GM12878 (cell line): ENCODE results near the gene IL19.

ENCODE experiments used
- ASH2L ChIP-seq: fragments of 300-600, 200-600 bp; sonication (generic); IDR thresholded peaks from 2 replicates; pipeline ENCODE4 v1.6.1; 2017; ENCODE audit warnings: low read depth, mild to moderate bottlenecking, borderline replicate concordance
- CTCF ChIP-seq, 3 experiments: IDR thresholded peaks in 2 of 3; conservative IDR thresholded peaks in 1 of 3; 2 replicates each; pipeline ENCODE4 v1.5.1; 2011; ENCODE audit warnings: low read depth in 3 of 3, low read length in 3 of 3, mild to moderate bottlenecking in 3 of 3, control low read depth in 2 of 3, moderate library complexity in 2 of 3, inconsistent platforms in 1 of 3, mixed read lengths in 1 of 3; ENCODE audit not compliant: control insufficient read depth in 2 of 3, insufficient read depth in 1 of 3; ENCODE audit errors: extremely low read depth in 1 of 3
- EZH2 ChIP-seq: IDR thresholded peaks from 2 replicates; pipeline ENCODE4 v1.6.1; 2012; ENCODE audit warnings: low read depth, mild to moderate bottlenecking, control low read depth, inconsistent platforms, low read length, borderline replicate concordance; ENCODE audit not compliant: control insufficient read depth
- FOXM1 ChIP-seq: IDR thresholded peaks from 2 replicates; pipeline ENCODE4 v1.6.1; 2012; ENCODE audit warnings: low read depth, mild to moderate bottlenecking, inconsistent platforms, low read length, moderate library complexity
- MEF2A ChIP-seq: IDR thresholded peaks from 2 replicates; pipeline ENCODE4 v1.6.1; 2011; ENCODE audit warnings: low read depth, mild to moderate bottlenecking, low read length, moderate library complexity; ENCODE audit not compliant: insufficient read depth
- NR2C1 ChIP-seq: fragments of 450-650 bp; IDR thresholded peaks from 2 replicates; pipeline ENCODE4 v1.6.1; 2017; ENCODE audit warnings: antibody characterized with exemption, mild to moderate bottlenecking, moderate library complexity
- POLR2AphosphoS2 ChIP-seq: IDR thresholded peaks from 2 replicates; pipeline ENCODE4 v1.6.1; 2011; ENCODE audit warnings: low read depth, mild to moderate bottlenecking, low read length, improper control_type of control experiment, moderate library complexity
- POLR2AphosphoS5 ChIP-seq: IDR thresholded peaks from 2 replicates; pipeline ENCODE4 v1.6.1; 2011; ENCODE audit warnings: mild to moderate bottlenecking, low read length, inconsistent platforms
- POU2F2 ChIP-seq: IDR thresholded peaks from 3 replicates; pipeline ENCODE4 v1.6.1; 2011; ENCODE audit warnings: low read depth, mild to moderate bottlenecking, low read length, borderline replicate concordance
- SRF ChIP-seq, 2 experiments: IDR thresholded peaks; 2 replicates each; pipeline ENCODE4 v1.6.1; 2011; ENCODE audit warnings: low read depth in 2 of 2, low read length in 2 of 2, mild to moderate bottlenecking in 1 of 2, moderate library complexity in 1 of 2
- TAF1 ChIP-seq: IDR thresholded peaks from 2 replicates; pipeline ENCODE4 v1.6.1; 2011; ENCODE audit warnings: mild to moderate bottlenecking, low read depth, low read length, borderline replicate concordance
- USF2 ChIP-seq: IDR thresholded peaks from 2 replicates; pipeline ENCODE4 v1.6.1; 2011; ENCODE audit warnings: low read depth, low read length, improper control_type of control experiment, borderline replicate concordance
- TF ChIP-seq, protein P1 (sequence below): IDR thresholded peaks from 2 replicates; pipeline ENCODE4 v1.6.1; 2012; ENCODE audit warnings: low read depth, low read length, improper control_type of control experiment

GRCh38 chr1:206800891-206801290 is 30.3 kb downstream of the IL19 start:
- TF ChIP-seq POLR2AphosphoS5 (no peak), TAF1 (no peak), USF2 (no peak), CTCF (IDR thresholded peaks at IDR 0.05 in 2 of 3, conservative IDR thresholded peaks at IDR 0.05 in 1 of 3; ENCODE audit: control insufficient read depth in 2 of 3, extremely low read depth in 1 of 3, insufficient read depth in 1 of 3, low read depth in 3 of 3, low read length in 3 of 3) (no peak), SRF (IDR thresholded peaks at IDR 0.05; ENCODE audit: low read depth in 2 of 2, low read length in 2 of 2) (no peak), MEF2A (no peak), ASH2L (no peak), FOXM1 (no peak), POU2F2 (no peak), POLR2AphosphoS2 (no peak), EZH2 (no peak), NR2C1 (no peak)
- TF ChIP-seq, protein P1, sequence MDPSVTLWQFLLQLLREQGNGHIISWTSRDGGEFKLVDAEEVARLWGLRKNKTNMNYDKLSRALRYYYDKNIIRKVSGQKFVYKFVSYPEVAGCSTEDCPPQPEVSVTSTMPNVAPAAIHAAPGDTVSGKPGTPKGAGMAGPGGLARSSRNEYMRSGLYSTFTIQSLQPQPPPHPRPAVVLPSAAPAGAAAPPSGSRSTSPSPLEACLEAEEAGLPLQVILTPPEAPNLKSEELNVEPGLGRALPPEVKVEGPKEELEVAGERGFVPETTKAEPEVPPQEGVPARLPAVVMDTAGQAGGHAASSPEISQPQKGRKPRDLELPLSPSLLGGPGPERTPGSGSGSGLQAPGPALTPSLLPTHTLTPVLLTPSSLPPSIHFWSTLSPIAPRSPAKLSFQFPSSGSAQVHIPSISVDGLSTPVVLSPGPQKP: no peak
